Transverse colon (tissue), 4 donors: ENCODE measurements around the gene DDTL. TPM values are rescaled to one million over a fixed set of nuclear protein-coding genes. Genes with fewer than 3 reads are reported as not detected.
"Not testable (repeated sequence)": the region's sequence is repeated elsewhere in the genome, so short reads cannot be mapped to it uniquely, and the experiment has no call there.

Source experiments
- DNase-seq: peaks from one replicate; pipeline ENCODE4 v3.0.0-alpha.2; 2019
- H3K27ac ChIP-seq, 4 donors: fragments of 200-600 bp; sonication (generic); 2 replicates each; pipeline ENCODE4 v1.5.1; 2016 to 2018; ENCODE audit warnings: inconsistent platforms in 4 of 4
- H3K27me3 ChIP-seq: fragments of 200-600 bp; sonication (generic); 2 replicates; pipeline ENCODE4 v1.5.1; 2017; ENCODE audit warnings: inconsistent platforms
- H3K36me3 ChIP-seq, 4 donors: fragments of 200-600 bp; sonication (generic); 2 replicates each; pipeline ENCODE4 v1.5.1; 2017 to 2019; ENCODE audit warnings: inconsistent platforms in 4 of 4
- H3K4me1 ChIP-seq, 4 donors: fragments of 200-600 bp; sonication (generic); 2 replicates each; pipeline ENCODE4 v1.5.1; 2017 to 2020; ENCODE audit warnings: inconsistent platforms in 4 of 4
- H3K4me3 ChIP-seq, 4 donors: fragments of 200-600 bp; sonication (generic); 1 replicate in 1 of 4; 2 replicates in 3 of 4; pipeline versions ENCODE4 v1.5.1 to v1.6.1; 2017 to 2019; ENCODE audit warnings: inconsistent platforms in 4 of 4
- H3K9me3 ChIP-seq, 2 donors: fragments of 200-600 bp; sonication (generic); 2 replicates each; pipeline ENCODE4 v1.5.1; 2017 to 2019; ENCODE audit warnings: inconsistent platforms in 2 of 2
- CTCF ChIP-seq, 5 experiments: fragments of 200-600 bp in 3 of 5; fragments of 450-650 bp in 2 of 5; sonication (generic) in 3 of 5; IDR thresholded peaks; 1 replicate in 2 of 5; 2 replicates in 3 of 5; pipeline ENCODE4 v1.5.1; 2016 to 2017; ENCODE audit warnings: antibody characterized with exemption in 5 of 5, inconsistent platforms in 3 of 5, mild to moderate bottlenecking in 2 of 5, moderate library complexity in 1 of 5
- EP300 ChIP-seq: sonication (generic); formaldehyde crosslinking; IDR thresholded peaks from one replicate; pipeline ENCODE4 v1.6.1; 2017; ENCODE audit warnings: antibody characterized with exemption, low read depth
- POLR2A ChIP-seq: fragments of 450-650 bp; IDR thresholded peaks from one replicate; pipeline ENCODE4 v1.6.1; 2016; ENCODE audit warnings: antibody characterized with exemption, mild to moderate bottlenecking, moderate library complexity
- POLR2AphosphoS5 ChIP-seq, 3 donors: sonication (generic); formaldehyde crosslinking; IDR thresholded peaks; one replicate each; pipeline ENCODE4 v1.6.1; 2016; ENCODE audit warnings: antibody characterized with exemption in 3 of 3
- WGBS, 2 donors: methylation state at CpG; one replicate each; pipeline ENCODE4 v1.1.5; 2018; ENCODE audit warnings: low coverage in 1 of 2; 5-methylcytosine and 5-hydroxymethylcytosine counted together
- in situ Hi-C, 4 donors: fragments of 200-750 bp; cut with MboI; loops; one replicate each; pipeline versions ENCODE4 v1.15.0 to v1.15.1; 2017; ENCODE audit warnings: low sequenced_read_pairs in 3 of 4, low pct_ligation_motif_present in 1 of 4, low pct_unique_long_range_greater_than_20kb in 1 of 4
- intact Hi-C: fragments of 100-400 bp; cut with DNase I; formaldehyde crosslinking; loops from one replicate; pipeline ENCODE4 v1.15.1; 2023; ENCODE audit warnings: low total_unique reads
- total RNA-seq, 4 donors: library from RNA; depleted of rRNA; stranded (reverse); fragments of >200 nt; gene quantifications; one replicate each; pipeline ENCODE4 v1.1.0, GENCODE V29; 2016

DDTL gene
- total RNA-seq, 4 donors from 2014 or later = 1.5 to 1.8 TPM; not detected in 2

GRCh38 chr22:23979557-23980240, 13.0 kb downstream of the DDTL start, which contains the start of gene GSTT2:
Gene GSTT2, plus strand, starts transcription at chr22:23980134.
- H3K36me3 ChIP-seq, H3K4me1 ChIP-seq, H3K27me3 ChIP-seq, DNase-seq, H3K27ac ChIP-seq, H3K9me3 ChIP-seq, intact Hi-C loops, H3K4me3 ChIP-seq: not testable (repeated sequence)
- in situ Hi-C loops = loop anchor here in 1 of 4 donors (10.0 kb wide), 1 partner anchor 55 kb away; no protein-coding TSS in a partner anchor
- no CpG with 5 or more reads among the region's 41 CpGs for WGBS, 2 donors

- DNase-seq, H3K27me3 ChIP-seq, intact Hi-C loops, H3K4me3 ChIP-seq, in situ Hi-C loops, H3K9me3 ChIP-seq, H3K36me3 ChIP-seq, H3K27ac ChIP-seq, H3K4me1 ChIP-seq: not testable (repeated sequence)
- no CpG with 5 or more reads among the region's 7 CpGs for WGBS, 2 donors
Measured at GRCh38 chr22:23980567-23980966, 13.9 kb downstream of the DDTL start.

- in situ Hi-C loops = no loop called here
Measured at GRCh38 chr22:23984430-23984829, 17.7 kb downstream of the DDTL start.

GRCh38 chr22:23986089-23986488, 19.4 kb downstream of the DDTL start:
- H3K27me3 ChIP-seq, H3K4me1 ChIP-seq, H3K9me3 ChIP-seq, DNase-seq, H3K4me3 ChIP-seq, H3K36me3 ChIP-seq, H3K27ac ChIP-seq, intact Hi-C loops, in situ Hi-C loops: not testable (repeated sequence)
- no CpG with 5 or more reads among the region's 8 CpGs for WGBS, 2 donors

More at GRCh38 chr22:23984430-23984829, 17.7 kb downstream of the DDTL start:
- Histone ChIP-seq H3K4me1 (no peaks in the 10 kb centered on the region), H3K9me3 (no peaks in the 10 kb centered on the region), H3K27ac (no peak overlapping the region), H3K27me3 (no peaks in the 10 kb centered on the region), H3K4me3 (no peak overlapping the region), H3K36me3 (no peaks in the 10 kb centered on the region)
- no CpG with 5 or more reads among the region's 6 CpGs for WGBS, 2 donors
- intact Hi-C loops = no loop called here
- DNase-seq = no peak
- TF ChIP-seq POLR2AphosphoS5 (IDR thresholded peaks at IDR 0.05) = no peak
- TF ChIP-seq EP300 = no peak
- TF ChIP-seq POLR2A = no peak
- peak in 1 of 5 experiments; percentile 48 for TF ChIP-seq CTCF (IDR thresholded peaks at IDR 0.05)

GRCh38 chr22:23986538-23987178, 20.0 kb downstream of the DDTL start:
- H3K27me3 ChIP-seq, in situ Hi-C loops, H3K27ac ChIP-seq, H3K36me3 ChIP-seq, H3K9me3 ChIP-seq, DNase-seq, H3K4me3 ChIP-seq, H3K4me1 ChIP-seq, intact Hi-C loops: not testable (repeated sequence)
- WGBS, 2 donors = no CpG with 5 or more reads among the region's 4 CpGs

GRCh38 chr22:23989583-23990244, 23.0 kb downstream of the DDTL start:
- H3K27me3 ChIP-seq, H3K4me1 ChIP-seq, intact Hi-C loops, H3K9me3 ChIP-seq, DNase-seq, H3K4me3 ChIP-seq, H3K36me3 ChIP-seq, H3K27ac ChIP-seq, in situ Hi-C loops: not testable (repeated sequence)
- WGBS, 2 donors = 50% methylated on average over 1 of the region's 3 CpGs; no CpG with 5 or more reads in 1 of the 2 donors

GRCh38 chr22:23993080-23993479, 26.4 kb downstream of the DDTL start:
- H3K9me3 ChIP-seq, H3K4me3 ChIP-seq, H3K4me1 ChIP-seq, H3K27ac ChIP-seq, in situ Hi-C loops, H3K36me3 ChIP-seq, intact Hi-C loops, DNase-seq, H3K27me3 ChIP-seq: not testable (repeated sequence)
- WGBS, 2 donors = 50 to 71% methylated on average over 2 of the region's 2 CpGs

GRCh38 chr22:23993581-23994177, 27.0 kb downstream of the DDTL start:
- DNase-seq, H3K27me3 ChIP-seq, in situ Hi-C loops, H3K4me3 ChIP-seq, intact Hi-C loops, H3K36me3 ChIP-seq, H3K27ac ChIP-seq, H3K9me3 ChIP-seq, H3K4me1 ChIP-seq: not testable (repeated sequence)
- 50% methylated on average over 4 of the region's 4 CpGs; no CpG with 5 or more reads in 1 of the 2 donors for WGBS, 2 donors
